HG03039 (cell line): ENCODE results near the gene ERC2.

Experiments
- ATAC-seq: cut with Tn5 transposase; IDR thresholded peaks from one replicate; pipeline ENCODE4 v1.9.1; 2021; ENCODE audit warnings: mild to moderate bottlenecking, moderate library complexity; ENCODE audit not compliant: unreplicated experiment

The ERC2 gene

GRCh38 chr3:55660642-55661041 is 807.6 kb downstream of the ERC2 start:
- no peak for ATAC-seq

- no peak for ATAC-seq
These were observed 808.6 kb downstream of the ERC2 start for GRCh38 chr3:55659701-55660100.

GRCh38 chr3:55658690-55659562 is 809.3 kb downstream of the ERC2 start:
- no peak for ATAC-seq

GRCh38 chr3:55658270-55658669 is 810.0 kb downstream of the ERC2 start:
- ATAC-seq, result no peak

GRCh38 chr3:55655544-55655943 is 812.7 kb downstream of the ERC2 start:
- no peak for ATAC-seq

- peak; percentile 81 for ATAC-seq
These were observed 814.0 kb downstream of the ERC2 start for GRCh38 chr3:55654123-55654760.

- no peak for ATAC-seq
These were observed 817.3 kb downstream of the ERC2 start for GRCh38 chr3:55651011-55651410.

- ATAC-seq, result no peak
These were observed 818.3 kb downstream of the ERC2 start for GRCh38 chr3:55650011-55650410.

GRCh38 chr3:55649554-55649953 is 818.7 kb downstream of the ERC2 start:
- ATAC-seq, result no peak

- ATAC-seq, result no peak
These were observed 819.5 kb downstream of the ERC2 start for GRCh38 chr3:55648591-55649318.

- no peak for ATAC-seq
These were observed 820.6 kb downstream of the ERC2 start for GRCh38 chr3:55647670-55648069.

GRCh38 chr3:55647063-55647462 is 821.2 kb downstream of the ERC2 start:
- no peak for ATAC-seq

- ATAC-seq, result no peak
These were observed 822.1 kb downstream of the ERC2 start for GRCh38 chr3:55646121-55646520.

GRCh38 chr3:55645422-55645821 is 822.8 kb downstream of the ERC2 start:
- no peak for ATAC-seq

- ATAC-seq, result no peak
These were observed 825.0 kb downstream of the ERC2 start for GRCh38 chr3:55643283-55643682.

GRCh38 chr3:55641964-55642363 is 826.3 kb downstream of the ERC2 start:
- ATAC-seq, result no peak

GRCh38 chr3:55639896-55640765 is 828.1 kb downstream of the ERC2 start:
- no peak for ATAC-seq

GRCh38 chr3:55639143-55639542 is 829.1 kb downstream of the ERC2 start:
- no peak for ATAC-seq

- no peak for ATAC-seq
These were observed 830.2 kb downstream of the ERC2 start for GRCh38 chr3:55637906-55638638.
